H1 (cell line): Measurements from ENCODE around the gene CACNG7. TPM values are rescaled to one million over a fixed set of nuclear protein-coding genes. Genes with fewer than 3 reads are reported as not detected.

Experiments
- CREB1 ChIP-seq: IDR thresholded peaks from 2 replicates; pipeline ENCODE4 v1.6.1; 2012; ENCODE audit warnings: inconsistent platforms
- polyA plus RNA-seq, 7 experiments: library from polyadenylated mRNA; depleted of rRNA in 3 of 7; stranded (reverse) in 5 of 7; unstranded in 2 of 7; fragments of >200 nt in 5 of 7; fragments of 200-250 nt in 2 of 7; gene quantifications; 1 replicate in 5 of 7; 2 replicates in 1 of 7; 4 replicates in 1 of 7; pipeline versions ENCODE4 v1.2.1 to v1.2.3, GENCODE V29; 2011 to 2013; ENCODE audit warnings: missing spikeins in 2 of 7, mixed read lengths in 2 of 7
- total RNA-seq: library from RNA; stranded (reverse); fragmentation: NEBNext Ultra II Directional; extraction: Animal tissue kit (Norgen Biotek cat#: 25700); gene quantifications from 2 replicates; pipeline ENCODE4 v1.2.1, GENCODE V29; 2021
- TF ChIP-seq, protein P1 (sequence below): fragments of 300-600 bp; sonication (generic); IDR thresholded peaks from 2 replicates; pipeline ENCODE4 v1.7.1; 2012; ENCODE audit warnings: low read length, moderate library complexity, mild to moderate bottlenecking, inconsistent platforms; ENCODE audit not compliant: insufficient replicate concordance

The CACNG7 gene
- total and polyA plus RNA-seq, 2 of the 8 experiments (the other 6 are each of a cell fraction or from before 2014, with no cell fraction given): 28.9 to 69.8 TPM

DNA sequence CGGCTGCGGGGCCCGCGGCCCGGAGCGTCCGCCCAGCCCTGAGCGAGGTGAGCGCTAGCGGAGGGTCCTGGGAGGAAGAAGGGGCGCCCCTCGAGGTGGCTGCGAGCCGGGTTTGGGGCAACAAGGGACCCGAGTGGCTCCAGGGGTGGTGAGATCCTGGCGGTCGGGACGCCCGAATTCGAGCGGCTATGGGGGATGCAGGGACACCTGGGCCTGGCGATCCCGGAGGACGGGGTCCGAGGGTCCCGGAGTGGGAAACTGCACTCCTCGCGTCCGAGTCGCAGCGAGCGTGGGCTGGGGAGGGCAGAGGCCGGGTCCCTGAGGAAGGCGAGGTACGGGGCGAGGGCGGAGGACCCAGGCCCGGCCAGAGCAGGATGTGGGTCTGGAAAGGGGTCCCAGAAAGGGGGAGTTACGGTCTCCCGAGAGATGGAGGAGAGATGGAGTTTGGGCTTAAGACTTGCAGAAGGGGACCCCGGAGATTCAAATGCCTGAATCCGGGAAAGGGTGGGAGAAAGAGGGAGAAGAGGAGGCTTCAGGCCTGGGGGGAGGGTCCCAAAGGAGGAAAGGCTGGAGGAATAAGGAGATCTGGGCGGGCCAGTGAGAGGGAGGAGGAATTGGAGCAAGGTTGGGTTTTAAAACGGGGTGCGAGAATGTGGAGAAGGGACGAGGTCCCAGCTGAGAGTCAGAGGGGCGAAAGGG lies 542 bp downstream of the CACNG7 start (continued):
- TF ChIP-seq, protein P1, sequence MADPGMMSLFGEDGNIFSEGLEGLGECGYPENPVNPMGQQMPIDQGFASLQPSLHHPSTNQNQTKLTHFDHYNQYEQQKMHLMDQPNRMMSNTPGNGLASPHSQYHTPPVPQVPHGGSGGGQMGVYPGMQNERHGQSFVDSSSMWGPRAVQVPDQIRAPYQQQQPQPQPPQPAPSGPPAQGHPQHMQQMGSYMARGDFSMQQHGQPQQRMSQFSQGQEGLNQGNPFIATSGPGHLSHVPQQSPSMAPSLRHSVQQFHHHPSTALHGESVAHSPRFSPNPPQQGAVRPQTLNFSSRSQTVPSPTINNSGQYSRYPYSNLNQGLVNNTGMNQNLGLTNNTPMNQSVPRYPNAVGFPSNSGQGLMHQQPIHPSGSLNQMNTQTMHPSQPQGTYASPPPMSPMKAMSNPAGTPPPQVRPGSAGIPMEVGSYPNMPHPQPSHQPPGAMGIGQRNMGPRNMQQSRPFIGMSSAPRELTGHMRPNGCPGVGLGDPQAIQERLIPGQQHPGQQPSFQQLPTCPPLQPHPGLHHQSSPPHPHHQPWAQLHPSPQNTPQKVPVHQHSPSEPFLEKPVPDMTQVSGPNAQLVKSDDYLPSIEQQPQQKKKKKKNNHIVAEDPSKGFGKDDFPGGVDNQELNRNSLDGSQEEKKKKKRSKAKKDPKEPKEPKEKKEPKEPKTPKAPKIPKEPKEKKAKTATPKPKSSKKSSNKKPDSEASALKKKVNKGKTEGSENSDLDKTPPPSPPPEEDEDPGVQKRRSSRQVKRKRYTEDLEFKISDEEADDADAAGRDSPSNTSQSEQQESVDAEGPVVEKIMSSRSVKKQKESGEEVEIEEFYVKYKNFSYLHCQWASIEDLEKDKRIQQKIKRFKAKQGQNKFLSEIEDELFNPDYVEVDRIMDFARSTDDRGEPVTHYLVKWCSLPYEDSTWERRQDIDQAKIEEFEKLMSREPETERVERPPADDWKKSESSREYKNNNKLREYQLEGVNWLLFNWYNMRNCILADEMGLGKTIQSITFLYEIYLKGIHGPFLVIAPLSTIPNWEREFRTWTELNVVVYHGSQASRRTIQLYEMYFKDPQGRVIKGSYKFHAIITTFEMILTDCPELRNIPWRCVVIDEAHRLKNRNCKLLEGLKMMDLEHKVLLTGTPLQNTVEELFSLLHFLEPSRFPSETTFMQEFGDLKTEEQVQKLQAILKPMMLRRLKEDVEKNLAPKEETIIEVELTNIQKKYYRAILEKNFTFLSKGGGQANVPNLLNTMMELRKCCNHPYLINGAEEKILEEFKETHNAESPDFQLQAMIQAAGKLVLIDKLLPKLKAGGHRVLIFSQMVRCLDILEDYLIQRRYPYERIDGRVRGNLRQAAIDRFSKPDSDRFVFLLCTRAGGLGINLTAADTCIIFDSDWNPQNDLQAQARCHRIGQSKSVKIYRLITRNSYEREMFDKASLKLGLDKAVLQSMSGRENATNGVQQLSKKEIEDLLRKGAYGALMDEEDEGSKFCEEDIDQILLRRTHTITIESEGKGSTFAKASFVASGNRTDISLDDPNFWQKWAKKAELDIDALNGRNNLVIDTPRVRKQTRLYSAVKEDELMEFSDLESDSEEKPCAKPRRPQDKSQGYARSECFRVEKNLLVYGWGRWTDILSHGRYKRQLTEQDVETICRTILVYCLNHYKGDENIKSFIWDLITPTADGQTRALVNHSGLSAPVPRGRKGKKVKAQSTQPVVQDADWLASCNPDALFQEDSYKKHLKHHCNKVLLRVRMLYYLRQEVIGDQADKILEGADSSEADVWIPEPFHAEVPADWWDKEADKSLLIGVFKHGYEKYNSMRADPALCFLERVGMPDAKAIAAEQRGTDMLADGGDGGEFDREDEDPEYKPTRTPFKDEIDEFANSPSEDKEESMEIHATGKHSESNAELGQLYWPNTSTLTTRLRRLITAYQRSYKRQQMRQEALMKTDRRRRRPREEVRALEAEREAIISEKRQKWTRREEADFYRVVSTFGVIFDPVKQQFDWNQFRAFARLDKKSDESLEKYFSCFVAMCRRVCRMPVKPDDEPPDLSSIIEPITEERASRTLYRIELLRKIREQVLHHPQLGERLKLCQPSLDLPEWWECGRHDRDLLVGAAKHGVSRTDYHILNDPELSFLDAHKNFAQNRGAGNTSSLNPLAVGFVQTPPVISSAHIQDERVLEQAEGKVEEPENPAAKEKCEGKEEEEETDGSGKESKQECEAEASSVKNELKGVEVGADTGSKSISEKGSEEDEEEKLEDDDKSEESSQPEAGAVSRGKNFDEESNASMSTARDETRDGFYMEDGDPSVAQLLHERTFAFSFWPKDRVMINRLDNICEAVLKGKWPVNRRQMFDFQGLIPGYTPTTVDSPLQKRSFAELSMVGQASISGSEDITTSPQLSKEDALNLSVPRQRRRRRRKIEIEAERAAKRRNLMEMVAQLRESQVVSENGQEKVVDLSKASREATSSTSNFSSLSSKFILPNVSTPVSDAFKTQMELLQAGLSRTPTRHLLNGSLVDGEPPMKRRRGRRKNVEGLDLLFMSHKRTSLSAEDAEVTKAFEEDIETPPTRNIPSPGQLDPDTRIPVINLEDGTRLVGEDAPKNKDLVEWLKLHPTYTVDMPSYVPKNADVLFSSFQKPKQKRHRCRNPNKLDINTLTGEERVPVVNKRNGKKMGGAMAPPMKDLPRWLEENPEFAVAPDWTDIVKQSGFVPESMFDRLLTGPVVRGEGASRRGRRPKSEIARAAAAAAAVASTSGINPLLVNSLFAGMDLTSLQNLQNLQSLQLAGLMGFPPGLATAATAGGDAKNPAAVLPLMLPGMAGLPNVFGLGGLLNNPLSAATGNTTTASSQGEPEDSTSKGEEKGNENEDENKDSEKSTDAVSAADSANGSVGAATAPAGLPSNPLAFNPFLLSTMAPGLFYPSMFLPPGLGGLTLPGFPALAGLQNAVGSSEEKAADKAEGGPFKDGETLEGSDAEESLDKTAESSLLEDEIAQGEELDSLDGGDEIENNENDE: no peak
- TF ChIP-seq CREB1: no peak
